Neural progenitor cell (in vitro differentiated cells): ENCODE results near the gene OR6K2.
"Not testable (repeated sequence)": the region's sequence is repeated elsewhere in the genome, so short reads cannot be mapped to it uniquely, and the experiment has no call there.

ENCODE experiments used
- EZH2 ChIP-seq: fragments of 200-600 bp; sonication (generic); IDR thresholded peaks from 2 replicates; pipeline ENCODE4 v1.6.1; 2017; ENCODE audit warnings: antibody characterized with exemption, mild to moderate bottlenecking, moderate library complexity
- TF ChIP-seq, protein P1 (sequence below): fragments of 200-600 bp; sonication (generic); IDR thresholded peaks from 2 replicates; pipeline ENCODE4 v1.5.1; 2017; ENCODE audit warnings: antibody characterized with exemption, mild to moderate bottlenecking

- TF ChIP-seq, protein P1, sequence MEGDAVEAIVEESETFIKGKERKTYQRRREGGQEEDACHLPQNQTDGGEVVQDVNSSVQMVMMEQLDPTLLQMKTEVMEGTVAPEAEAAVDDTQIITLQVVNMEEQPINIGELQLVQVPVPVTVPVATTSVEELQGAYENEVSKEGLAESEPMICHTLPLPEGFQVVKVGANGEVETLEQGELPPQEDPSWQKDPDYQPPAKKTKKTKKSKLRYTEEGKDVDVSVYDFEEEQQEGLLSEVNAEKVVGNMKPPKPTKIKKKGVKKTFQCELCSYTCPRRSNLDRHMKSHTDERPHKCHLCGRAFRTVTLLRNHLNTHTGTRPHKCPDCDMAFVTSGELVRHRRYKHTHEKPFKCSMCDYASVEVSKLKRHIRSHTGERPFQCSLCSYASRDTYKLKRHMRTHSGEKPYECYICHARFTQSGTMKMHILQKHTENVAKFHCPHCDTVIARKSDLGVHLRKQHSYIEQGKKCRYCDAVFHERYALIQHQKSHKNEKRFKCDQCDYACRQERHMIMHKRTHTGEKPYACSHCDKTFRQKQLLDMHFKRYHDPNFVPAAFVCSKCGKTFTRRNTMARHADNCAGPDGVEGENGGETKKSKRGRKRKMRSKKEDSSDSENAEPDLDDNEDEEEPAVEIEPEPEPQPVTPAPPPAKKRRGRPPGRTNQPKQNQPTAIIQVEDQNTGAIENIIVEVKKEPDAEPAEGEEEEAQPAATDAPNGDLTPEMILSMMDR, result not testable (repeated sequence)
- TF ChIP-seq EZH2, result not testable (repeated sequence)
These were observed 9.3 kb downstream of the OR6K2 start for GRCh38 chr1:158691149-158691548.
